Measurements from ENCODE around the gene AHRR.
"Not testable (repeated sequence)": the region's sequence is repeated elsewhere in the genome, so short reads cannot be mapped to it uniquely, and the experiment has no call there.

The AHRR gene

DNA sequence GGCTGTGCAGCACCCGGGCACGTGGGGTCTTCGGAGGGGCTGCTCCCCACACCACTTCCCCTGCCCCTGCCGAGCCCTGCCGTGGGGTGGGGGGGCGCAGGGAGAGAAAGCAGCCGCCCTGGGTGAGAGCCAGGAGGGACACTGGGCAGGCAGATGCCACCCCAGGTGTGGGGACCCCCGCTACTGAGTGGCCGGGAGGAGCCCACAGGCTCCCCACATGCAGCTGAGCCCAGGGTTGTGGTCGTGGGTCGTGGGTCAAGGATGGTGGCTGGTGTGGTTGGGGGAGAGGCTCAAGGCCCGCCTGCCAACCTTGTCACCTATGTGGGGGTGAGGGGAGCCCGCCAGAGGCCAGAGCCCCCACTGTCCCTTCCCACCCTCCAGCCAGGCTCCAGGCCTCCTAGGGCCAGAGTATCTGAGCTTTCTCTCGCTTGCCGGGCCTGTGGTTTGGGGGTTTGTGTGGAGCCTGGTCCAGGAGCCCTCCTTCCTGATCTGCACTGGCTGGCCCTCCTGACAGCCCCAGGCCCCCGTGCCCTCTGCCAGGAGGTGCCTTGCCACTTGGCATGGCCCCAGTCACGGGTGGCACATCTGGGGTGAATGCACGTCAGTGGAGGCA, 157.0 kb downstream of the AHRR start:
- no peak for DNase-seq

DNA sequence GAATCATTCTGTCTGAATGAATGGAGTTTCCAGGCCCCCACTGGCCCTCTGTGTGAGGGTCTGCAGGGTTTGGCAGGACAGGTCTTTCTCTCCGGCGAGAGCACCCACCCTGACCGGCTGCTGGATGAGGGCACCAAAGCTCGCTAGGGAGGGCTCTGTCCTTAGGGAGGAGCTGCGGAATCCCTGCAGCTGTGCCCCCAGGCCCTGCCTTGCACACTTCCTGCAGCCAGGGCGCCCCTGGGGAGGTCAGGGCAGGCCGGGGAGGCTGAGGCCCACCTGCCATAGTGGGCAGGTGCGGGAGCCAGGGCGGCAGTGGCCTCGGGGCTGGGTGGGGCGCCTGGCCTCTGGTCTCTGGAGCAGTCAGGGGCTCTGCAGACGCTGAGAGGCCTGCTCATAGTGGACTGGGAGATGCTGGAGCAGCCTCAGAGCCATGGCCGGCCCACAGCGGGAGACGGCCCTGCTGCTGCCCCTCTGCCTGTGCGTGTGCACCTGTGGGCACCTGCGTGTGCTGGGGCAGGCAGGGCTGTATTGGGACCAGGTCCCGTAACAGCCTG, 157.5 kb downstream of the AHRR start:
- no peak for DNase-seq

DNA sequence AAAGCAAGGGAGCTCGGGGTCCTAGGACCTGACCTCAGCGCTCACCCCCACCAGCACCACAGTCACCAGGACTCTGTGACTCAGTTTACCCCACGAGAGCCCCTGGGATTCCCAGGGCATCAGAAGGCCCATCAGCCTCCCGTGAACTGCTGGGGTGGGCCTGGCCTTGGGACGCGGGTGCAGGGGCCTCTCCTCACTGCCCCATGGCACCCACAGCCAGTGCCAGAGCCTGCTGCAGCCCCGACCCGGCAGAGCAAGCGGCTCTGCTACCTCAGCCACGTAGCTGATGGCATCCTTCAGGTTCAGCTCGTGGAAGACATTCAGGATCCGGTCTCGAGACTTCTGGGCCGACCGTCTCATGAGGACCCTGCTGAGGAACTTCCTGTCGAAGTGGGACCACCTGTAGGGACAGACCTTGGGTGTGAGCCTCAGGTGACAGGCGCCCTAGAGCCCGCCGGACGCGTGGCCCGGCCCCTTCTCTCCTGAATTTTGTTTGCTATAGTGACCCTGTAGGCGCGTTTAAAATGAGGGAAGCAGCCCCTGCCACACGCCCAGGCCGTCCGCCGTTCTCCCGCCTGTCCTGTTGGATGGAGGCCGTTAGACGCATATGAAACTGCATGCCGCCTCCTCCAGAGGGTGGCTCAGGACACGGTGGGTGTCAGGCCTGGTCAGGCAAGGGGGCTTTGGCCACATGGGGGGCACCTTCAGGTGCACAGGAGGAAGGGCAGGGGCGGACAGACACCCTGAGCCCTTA, 158.2 kb downstream of the AHRR start:
- no peak for DNase-seq

DNA sequence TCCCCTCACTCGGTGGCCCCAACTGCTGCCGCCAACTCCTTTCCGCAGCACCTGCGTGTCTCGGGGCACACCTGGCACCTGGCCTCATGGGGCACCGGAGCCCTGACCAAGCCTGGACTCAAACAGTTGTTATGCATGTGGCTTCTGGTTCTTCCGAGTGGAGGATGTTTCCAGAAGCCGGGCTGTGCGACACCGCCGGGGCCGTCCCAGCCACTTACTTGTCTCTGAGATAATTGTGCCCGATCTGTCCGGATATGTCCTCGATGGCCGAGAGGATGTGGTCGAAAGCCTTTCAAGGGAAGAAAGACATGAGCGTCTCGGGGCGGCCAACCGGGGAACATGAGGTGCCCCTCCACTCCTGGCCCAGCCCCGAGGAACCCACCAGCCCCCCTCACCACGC, 159.8 kb downstream of the AHRR start:
- DNase-seq: no peak

DNA sequence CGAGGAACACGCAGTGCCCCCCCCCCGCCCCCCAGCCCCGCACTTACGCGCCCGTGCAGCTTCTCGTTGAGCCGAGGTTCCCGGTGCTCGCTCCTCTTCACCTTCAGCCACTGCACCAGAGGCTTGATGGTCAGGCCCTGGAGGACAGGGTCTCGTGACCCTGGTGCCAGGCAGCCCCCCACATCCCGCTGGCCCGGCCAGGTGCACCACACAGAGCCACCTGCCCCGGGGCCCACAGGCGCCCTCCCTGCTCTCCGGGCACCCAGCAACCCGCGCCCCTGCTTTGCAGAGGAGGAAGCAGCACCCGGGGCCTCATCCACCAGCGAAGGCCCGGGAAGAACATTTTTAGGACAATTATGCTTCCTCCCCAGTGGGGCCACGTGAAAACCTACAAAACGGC, 160.5 kb downstream of the AHRR start:
- DNase-seq: no peak

DNA sequence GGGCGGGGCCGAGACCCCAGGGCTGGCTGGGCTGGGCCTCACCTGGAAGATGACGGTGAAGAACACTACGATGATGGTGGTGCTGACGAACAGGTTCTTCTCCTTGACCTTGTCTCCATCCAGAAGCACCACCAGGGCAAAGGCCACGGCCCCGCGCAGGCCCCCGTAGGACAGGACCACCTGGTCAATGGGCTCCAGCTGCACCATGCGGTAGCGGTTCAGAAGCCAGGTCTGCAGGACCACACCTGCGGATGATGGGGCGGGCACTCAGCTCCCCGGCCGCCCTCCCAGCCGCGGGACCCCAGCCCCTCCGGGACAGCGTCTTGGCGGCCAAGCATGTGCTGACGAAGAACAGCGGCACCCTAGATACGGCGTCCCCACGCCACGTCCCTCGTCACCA, 161.0 kb downstream of the AHRR start:
- no peak for DNase-seq

DNA sequence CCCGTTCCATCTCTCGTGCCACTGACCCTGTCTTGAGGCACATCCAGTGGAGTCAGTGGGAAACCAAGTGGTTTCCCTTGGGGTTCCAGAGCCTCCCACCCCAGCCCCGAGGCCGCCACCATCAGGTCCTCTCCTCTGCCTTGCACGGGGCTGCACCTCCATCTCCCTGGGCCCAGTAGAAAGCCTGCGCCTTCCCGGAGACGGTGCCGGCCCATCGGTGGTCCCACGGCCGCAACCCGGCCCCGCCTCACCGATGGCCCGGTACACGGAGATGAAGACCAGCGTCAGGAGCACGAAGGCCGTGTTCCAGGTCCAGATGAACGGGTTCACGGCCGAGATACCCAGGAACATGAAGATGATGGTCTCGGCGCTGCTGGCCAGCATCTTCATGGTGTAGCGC, 161.5 kb downstream of the AHRR start:
- no peak for DNase-seq

DNA sequence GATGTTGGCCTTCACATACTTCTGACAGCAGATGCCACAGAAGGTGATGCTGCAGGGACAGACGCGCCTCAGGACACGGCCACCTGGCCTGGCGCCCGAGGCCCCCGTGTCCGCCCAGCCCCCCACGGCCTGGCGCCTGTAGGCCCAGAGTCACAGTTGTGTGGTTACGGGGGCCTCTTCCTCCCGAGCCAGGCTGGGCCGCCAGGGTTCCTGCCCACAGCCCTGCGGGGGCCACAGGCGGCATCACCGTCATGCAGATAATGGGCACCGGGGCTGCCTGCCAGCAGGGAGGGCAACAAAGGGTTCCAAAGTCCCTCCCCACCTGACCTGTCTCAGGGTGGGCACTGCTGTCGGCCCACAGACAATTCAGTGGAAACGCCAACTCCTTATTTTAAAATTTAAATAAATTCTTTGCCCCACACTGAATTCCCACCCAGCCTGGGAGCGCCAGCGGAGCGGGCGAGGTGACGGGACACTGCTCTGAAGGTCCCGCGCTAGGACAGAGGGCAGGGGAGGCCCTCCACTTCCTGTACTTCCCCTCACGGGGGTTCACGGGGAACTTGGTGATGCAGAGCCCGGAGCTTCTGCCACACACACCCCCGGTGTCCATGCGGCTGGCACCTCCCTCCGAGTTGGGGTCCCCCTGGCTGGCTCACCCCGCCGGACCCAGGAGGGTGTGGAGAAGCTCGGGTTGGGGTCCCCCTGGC, 162.1 kb downstream of the AHRR start:
- DNase-seq: no peak

DNA sequence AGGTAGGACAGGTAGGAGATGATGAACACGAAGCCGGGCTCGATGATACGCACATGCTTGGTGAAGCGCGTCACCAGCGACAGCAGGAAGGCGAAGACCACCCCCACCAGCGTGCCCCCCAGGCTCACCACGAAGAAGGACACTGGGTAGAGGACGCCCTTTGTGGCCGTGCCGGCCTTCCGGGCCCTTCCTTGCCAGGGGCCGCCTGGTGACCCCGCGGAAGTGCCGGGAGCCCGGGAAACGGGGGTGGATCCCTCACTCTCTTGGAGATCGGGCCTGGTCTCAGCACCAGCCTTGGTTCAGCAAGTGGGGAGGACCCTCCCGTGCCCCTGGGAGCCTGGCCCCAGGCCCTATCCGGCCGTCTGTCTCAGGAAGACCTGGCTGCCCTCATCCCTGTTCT, 163.0 kb downstream of the AHRR start:
- no peak for DNase-seq

DNA sequence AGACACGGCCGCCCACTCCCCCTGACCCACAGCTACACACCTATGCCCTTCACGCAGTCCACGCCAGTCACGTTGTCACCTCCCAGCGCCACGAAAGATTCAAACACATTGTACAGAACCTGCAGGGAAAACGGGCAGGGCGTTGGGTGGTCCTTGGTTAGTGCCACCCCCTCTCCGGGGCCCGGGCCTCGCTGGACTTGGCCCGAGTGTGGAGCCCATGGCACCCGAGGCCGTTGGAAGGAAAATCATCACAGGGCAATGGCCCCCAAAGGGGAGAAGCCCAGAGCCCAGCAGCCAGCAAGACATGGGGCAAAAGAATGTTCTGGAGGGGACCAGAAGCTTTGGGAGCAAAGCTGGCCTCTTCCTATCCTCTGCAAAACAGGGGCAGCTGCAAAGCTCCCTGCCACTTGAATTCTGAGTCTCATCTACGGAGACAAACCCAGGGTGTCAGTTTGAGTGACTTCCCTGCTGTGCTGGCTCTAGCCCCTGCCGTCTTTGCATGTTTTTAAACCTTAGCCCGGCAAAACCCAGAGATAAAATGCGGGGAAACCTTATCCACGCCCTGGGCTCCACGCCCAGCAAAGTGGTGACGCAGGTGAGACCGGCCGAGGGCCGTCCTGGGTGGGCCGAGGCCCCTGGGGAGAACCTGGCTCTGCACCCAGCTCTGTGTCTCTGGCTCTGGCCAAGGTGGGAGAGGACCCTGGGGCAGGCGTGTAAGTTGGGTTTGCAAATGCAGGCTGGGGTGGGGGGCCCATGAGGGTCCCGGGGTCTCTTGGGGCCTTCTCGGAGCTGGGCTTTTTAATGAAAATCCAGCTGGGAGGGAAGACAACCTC, 163.8 kb downstream of the AHRR start:
- DNase-seq: no peak

DNA sequence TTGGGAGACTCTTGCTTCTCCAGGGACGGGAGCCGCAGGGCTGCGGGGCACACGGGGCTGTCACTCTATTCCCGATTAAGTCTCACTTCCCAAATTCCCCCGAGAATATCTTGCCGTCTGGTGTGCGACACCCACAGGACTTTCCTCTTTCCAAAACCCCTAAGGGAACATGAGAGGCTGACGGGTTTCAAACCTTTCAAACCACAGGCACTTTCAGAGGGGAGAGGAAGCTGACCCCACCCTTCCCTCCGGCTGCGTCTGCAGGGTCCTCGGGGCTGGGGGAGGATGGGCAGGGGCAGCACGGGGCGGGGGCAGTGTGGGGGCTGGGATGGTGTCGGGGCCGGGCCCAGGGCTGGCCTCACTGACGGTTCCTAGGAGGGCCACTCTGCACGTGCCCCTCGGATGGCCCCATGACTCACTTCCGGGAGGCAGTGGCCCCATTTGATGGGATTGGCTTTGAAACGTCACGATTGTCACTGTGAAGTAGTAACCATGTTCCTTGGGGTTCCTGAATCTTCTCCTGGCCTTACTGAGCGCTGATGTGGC, 164.5 kb downstream of the AHRR start:
- peak in 1 of 2 donors; percentile 30 for DNase-seq

DNA sequence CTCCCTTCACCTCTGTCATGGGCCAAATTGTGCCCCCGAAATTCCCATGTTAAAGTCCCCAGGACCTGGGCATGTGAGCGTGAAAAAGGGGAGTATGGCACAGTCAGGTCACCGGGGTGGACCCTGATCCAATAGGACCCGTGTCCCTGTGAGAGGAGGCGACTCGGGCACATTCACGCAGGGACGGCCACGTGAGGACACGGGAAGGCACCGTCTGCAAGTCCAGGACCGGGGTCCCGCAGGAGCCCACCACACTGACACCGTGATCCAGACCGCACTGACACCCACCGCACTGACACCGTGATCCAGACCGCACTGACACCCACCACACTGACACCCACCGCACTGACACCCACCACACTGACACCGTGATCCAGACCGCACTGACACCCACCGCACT, 165.1 kb downstream of the AHRR start:
- not testable (repeated sequence) for DNase-seq

Measured in CD4-positive, alpha-beta T cell treated with Interleukin-1 beta for 1 hour (primary cell).